KMS-11 (cell line): ENCODE measurements around the gene SLC10A7.

Experiments
- H2AFZ ChIP-seq: fragments of 200-600 bp; sonication (generic); 2 replicates; pipeline ENCODE4 v1.6.1; 2016; ENCODE audit warnings: antibody characterized with exemption, mixed run types, low read depth
- H3K27ac ChIP-seq: fragments of 200-600 bp; sonication (generic); 2 replicates; pipeline ENCODE4 v1.6.1; 2016; ENCODE audit warnings: mild to moderate bottlenecking, mixed run types
- H3K27me3 ChIP-seq: fragments of 200-600 bp; sonication (generic); 2 replicates; pipeline ENCODE4 v1.6.1; 2017; ENCODE audit warnings: mild to moderate bottlenecking, low read depth, mixed run types, moderate library complexity; ENCODE audit not compliant: insufficient read depth
- H3K36me3 ChIP-seq: fragments of 200-600 bp; sonication (generic); 2 replicates; pipeline ENCODE4 v1.6.1; 2017; ENCODE audit warnings: mild to moderate bottlenecking, mixed run types; ENCODE audit not compliant: insufficient read depth
- H3K4me1 ChIP-seq: fragments of 200-600 bp; sonication (generic); 2 replicates; pipeline ENCODE4 v1.6.1; 2016; ENCODE audit warnings: mild to moderate bottlenecking, low read depth, mixed run types; ENCODE audit not compliant: poor library complexity, severe bottlenecking
- H3K4me2 ChIP-seq: fragments of 200-600 bp; sonication (generic); 2 replicates; pipeline ENCODE4 v1.7.0; 2016; ENCODE audit warnings: mild to moderate bottlenecking, mixed run types
- H3K4me3 ChIP-seq: fragments of 200-600 bp; sonication (generic); IDR thresholded peaks from 2 replicates; pipeline ENCODE4 v1.6.1; 2017; ENCODE audit warnings: low read depth, low read length, mixed read lengths; ENCODE audit not compliant: insufficient read depth
- H3K79me2 ChIP-seq: fragments of 200-600 bp; sonication (generic); 2 replicates; pipeline ENCODE4 v1.6.1; 2016; ENCODE audit warnings: low read depth, mixed run types; ENCODE audit not compliant: insufficient read depth
- H3K9ac ChIP-seq: fragments of 200-600 bp; sonication (generic); 2 replicates; pipeline ENCODE4 v1.6.1; 2016; ENCODE audit warnings: mild to moderate bottlenecking, mixed run types
- H4K20me1 ChIP-seq: fragments of 200-600 bp; sonication (generic); 2 replicates; pipeline ENCODE4 v1.6.1; 2016; ENCODE audit warnings: mild to moderate bottlenecking, mixed run types; ENCODE audit not compliant: insufficient read depth
- TF ChIP-seq, protein P1 (sequence below): fragments of 200-600 bp; sonication (generic); conservative IDR thresholded peaks from 2 replicates; pipeline ENCODE4 v1.6.1; 2017; ENCODE audit warnings: low read depth, mild to moderate bottlenecking, antibody characterized with exemption, low read length, moderate library complexity, mixed read lengths

Gene SLC10A7

DNA sequence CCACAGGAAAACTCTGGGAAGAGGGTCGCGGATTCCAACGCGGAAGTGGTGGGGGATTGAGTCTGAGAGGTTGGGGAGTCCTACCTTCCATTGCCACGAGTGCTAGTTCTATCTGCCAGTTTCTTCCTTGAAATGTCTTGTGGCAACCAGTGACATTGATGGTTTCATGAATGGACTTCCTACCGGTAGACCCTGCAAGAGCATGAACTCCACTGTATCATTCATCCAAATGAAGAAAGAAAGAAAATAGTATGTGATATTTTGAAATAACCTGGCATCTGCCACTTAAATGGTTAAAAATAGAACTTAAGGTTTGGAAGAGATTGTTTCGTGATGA lies 1.1 kb upstream of the SLC10A7 start:
- Histone ChIP-seq H3K36me3 (no peaks in the 10 kb centered on the region), H3K27ac (peak overlapping the region; percentile 96), H3K9ac (peak overlapping the region; percentile 99), H3K4me2 (peak overlapping the region; percentile 77), H3K4me1 (peaks cover 26% of the 10 kb centered on the region), H3K4me3 (no peak overlapping the region), H4K20me1 (no peaks in the 10 kb centered on the region), H2AFZ (peak overlapping the region; percentile 78), H3K27me3 (no peaks in the 10 kb centered on the region), H3K79me2 (peaks cover 43% of the 10 kb centered on the region)
- TF ChIP-seq, protein P1, sequence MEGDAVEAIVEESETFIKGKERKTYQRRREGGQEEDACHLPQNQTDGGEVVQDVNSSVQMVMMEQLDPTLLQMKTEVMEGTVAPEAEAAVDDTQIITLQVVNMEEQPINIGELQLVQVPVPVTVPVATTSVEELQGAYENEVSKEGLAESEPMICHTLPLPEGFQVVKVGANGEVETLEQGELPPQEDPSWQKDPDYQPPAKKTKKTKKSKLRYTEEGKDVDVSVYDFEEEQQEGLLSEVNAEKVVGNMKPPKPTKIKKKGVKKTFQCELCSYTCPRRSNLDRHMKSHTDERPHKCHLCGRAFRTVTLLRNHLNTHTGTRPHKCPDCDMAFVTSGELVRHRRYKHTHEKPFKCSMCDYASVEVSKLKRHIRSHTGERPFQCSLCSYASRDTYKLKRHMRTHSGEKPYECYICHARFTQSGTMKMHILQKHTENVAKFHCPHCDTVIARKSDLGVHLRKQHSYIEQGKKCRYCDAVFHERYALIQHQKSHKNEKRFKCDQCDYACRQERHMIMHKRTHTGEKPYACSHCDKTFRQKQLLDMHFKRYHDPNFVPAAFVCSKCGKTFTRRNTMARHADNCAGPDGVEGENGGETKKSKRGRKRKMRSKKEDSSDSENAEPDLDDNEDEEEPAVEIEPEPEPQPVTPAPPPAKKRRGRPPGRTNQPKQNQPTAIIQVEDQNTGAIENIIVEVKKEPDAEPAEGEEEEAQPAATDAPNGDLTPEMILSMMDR: no peak

DNA sequence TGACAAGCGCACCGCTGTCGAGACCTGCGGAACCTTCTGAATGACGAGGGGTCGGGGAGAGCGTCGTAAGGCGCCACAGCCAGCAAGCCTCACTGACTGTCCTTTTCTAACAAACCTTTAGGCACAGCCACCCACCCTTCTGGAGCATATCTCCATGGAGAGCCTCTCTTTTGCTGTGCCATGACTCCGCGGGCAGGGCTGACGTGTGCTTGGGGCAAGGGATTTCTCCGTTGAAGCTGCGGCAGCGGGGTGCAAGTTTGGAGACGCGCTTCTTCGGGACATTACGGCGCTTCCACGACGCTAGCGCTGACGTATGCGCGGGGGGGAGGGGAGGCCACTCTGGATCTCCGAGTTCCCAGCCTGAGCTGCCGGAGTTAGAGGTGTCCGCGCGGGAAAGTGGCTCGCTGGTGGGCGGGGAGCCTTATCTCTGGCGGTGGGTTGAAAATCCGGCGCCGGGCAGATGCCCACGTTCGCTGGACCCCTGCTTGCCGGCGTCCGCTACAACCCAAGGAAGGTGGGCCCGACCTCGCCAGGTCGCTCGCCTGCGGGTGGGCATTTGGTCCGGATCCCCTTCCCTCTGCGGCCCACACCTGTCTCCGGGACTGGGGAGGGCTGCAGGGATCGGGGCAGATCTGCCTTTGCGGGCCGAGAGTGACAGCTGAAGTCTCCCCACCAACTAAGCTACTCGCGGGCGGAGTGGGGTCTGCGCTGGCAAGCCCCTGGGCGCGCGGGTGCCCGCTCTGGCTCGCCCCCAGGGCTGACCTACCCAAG lies 543 bp upstream of the SLC10A7 start:
- Histone ChIP-seq H3K36me3 (no peaks in the 10 kb centered on the region), H3K4me2 (peak overlapping the region; percentile 77), H4K20me1 (no peaks in the 10 kb centered on the region), H3K27ac (peak overlapping the region; percentile 96), H3K4me1 (peaks cover 26% of the 10 kb centered on the region), H3K79me2 (peaks cover 48% of the 10 kb centered on the region), H3K4me3 (no peak overlapping the region), H3K9ac (peak overlapping the region; percentile 99), H3K27me3 (no peaks in the 10 kb centered on the region), H2AFZ (peak overlapping the region; percentile 78)
- TF ChIP-seq, protein P1: no peak

DNA sequence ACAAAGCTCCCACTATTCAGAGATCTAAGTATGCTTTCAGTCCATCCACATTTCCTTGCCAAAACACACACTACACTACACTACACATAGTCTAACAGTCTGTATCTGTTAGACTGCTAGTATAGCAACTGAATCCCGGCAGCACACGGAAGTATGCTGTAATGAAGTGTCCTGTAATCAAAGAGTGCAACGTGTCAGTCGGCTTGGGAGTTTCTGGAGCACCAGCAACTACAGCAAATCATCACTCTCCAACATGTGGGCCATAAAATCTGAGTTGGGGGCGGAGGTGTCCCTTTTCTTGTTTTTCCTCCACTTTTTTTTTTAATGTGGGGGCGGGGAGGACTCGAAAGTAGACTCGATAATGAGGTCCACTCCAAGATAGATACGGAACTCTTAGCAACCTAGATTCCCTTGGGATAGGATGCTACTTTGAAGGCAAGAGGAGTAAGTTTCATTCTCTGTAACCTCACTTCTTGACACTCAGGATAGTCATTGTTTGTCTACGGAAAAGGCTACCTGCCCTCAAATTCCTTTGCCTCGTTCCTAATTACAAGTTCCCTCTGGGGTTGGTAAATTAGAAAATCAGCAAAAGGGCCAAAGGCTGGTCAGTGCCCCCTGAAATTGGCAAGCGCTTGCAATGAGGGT lies 722 bp downstream of the SLC10A7 start:
- Histone ChIP-seq H3K36me3 (no peaks in the 10 kb centered on the region; the same call in 1 of the 2 replicates), H3K4me2 (peak overlapping the region; percentile 77), H2AFZ (peak overlapping the region; percentile 78), H3K79me2 (peaks cover 48% of the 10 kb centered on the region), H4K20me1 (no peaks in the 10 kb centered on the region), H3K9ac (peak overlapping the region; percentile 99), H3K4me1 (peaks cover 26% of the 10 kb centered on the region), H3K4me3 (peak overlapping the region; percentile 8), H3K27me3 (no peaks in the 10 kb centered on the region), H3K27ac (peak overlapping the region; percentile 96)
- TF ChIP-seq, protein P1: no peak

DNA sequence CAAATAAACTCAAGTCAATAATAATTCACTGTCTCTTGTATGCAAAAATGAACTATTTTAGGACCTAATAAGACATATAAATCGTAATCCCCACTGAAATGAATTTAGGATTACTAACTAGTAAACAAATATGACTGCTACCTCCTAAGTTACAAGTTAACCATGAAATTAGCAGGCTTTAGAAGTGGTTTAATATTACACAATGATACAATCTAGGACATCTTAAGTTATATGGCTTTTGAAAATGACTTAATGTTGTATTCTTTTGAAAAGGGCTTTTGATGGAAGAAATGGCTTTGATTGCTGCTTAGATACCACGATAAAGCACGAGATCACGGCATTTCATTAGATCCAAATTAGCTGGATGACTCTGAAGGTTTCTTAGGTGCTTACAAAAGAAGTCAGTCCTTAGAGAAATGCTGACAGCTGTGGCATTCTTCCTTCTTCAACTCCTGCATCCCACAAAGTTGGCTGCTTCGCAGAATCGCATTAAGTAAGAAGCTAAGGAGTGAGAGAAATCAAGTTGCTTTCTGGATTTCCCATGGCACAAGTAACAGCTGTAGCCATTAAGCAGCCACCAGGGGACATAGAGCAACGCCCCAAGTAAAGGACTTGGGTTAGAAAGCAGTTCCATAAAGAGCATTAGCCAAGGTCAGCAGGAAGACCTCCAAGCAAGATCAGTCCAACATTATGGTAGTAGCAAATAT lies 6.9 kb downstream of the SLC10A7 start:
- TF ChIP-seq, protein P1: no peak
- Histone ChIP-seq H3K4me2 (no peak overlapping the region), H2AFZ (no peak overlapping the region), H3K36me3 (no peaks in the 10 kb centered on the region; the same call in 1 of the 2 replicates), H3K4me1 (peaks cover 7% of the 10 kb centered on the region), H3K9ac (no peak overlapping the region), H3K4me3 (no peak overlapping the region), H3K27ac (no peak overlapping the region), H3K79me2 (peaks cover 22% of the 10 kb centered on the region), H4K20me1 (no peaks in the 10 kb centered on the region), H3K27me3 (no peaks in the 10 kb centered on the region)
